Measurements from ENCODE around the gene ARHGEF3.

DNA sequence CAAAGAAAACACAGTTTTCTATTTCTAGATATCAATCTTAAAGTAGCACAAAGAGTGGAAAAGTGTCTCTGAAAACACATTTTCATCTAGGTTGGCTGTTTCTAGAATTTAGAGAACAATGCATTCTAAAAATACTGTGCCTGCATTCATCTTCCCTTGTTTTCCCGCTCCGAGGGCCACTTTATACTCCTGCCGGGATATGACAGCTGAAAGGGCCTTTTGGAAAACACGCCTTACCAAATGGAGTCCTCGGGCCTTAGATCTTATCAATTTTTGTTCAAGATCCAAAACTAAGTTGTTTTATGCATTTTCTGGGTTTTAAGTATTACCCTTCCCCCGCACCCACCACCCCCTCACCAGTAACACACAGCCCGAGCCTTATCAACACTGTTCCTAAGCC is 47.9 kb upstream of the ARHGEF3 start:
- no peak for TF ChIP-seq EP300 (IDR thresholded peaks at IDR 0.05)
- TF ChIP-seq CTCF (IDR thresholded peaks at IDR 0.05) = no peak
- no peak for TF ChIP-seq POLR2A (IDR thresholded peaks at IDR 0.05)
